Endothelial cell of umbilical vein (primary cell): ENCODE results near the gene NFATC2. TPM values are rescaled to one million over a fixed set of nuclear protein-coding genes. Genes with fewer than 3 reads are reported as not detected.

Experiments used
- BruUV-seq: library from RNA; stranded (reverse); fragments of 400-500 nt; replicated peaks from 2 replicates; lab custom pipeline; 2021; lab: Mats Ljungman, UMichigan
- CTCF ChIA-PET: fragments of 300-600, 350-600 bp; sonication (Branson Sonifier 250); formaldehyde crosslinking; loops from one replicate; lab custom pipeline; 2021; ENCODE audit warnings: antibody characterized with exemption, inconsistent platforms; lab: Charles Lee
- POLR2A ChIA-PET: fragments of 300-600, 350-600 bp; sonication (Branson Sonifier 250); formaldehyde crosslinking; loops from one replicate; lab custom pipeline; 2021; ENCODE audit warnings: antibody characterized with exemption, inconsistent platforms; lab: Charles Lee
- DNase-seq: peaks from one replicate; pipeline ENCODE4 v3.0.0-alpha.2; 2011; ENCODE audit warnings: low read depth, low spot score
- FAIRE-seq: peaks from 2 replicates; lab custom pipeline; 2011; peaks lifted over from hg19 to GRCh38; lab: Jason Lieb, UNC
- H2AFZ ChIP-seq: 2 replicates; pipeline ENCODE4 v1.6.0; 2012; ENCODE audit warnings: low read depth, low read length, control low read depth, inconsistent platforms
- H3K27ac ChIP-seq: 2 replicates; pipeline ENCODE4 v1.5.1; 2011; ENCODE audit warnings: low read depth, mild to moderate bottlenecking, control low read depth, low read length, moderate library complexity; ENCODE audit not compliant: insufficient read depth
- H3K27me3 ChIP-seq, 2 experiments: 2 replicates each; pipeline versions ENCODE4 v1.6.0 to v1.6.1; 2011; ENCODE audit warnings: low read length in 2 of 2, mixed read lengths in 1 of 2; ENCODE audit not compliant: control insufficient read depth in 2 of 2, insufficient read depth in 2 of 2
- H3K36me3 ChIP-seq, 2 experiments: 2 replicates in 1 of 2; 3 replicates in 1 of 2; pipeline ENCODE4 v1.5.1; 2011; ENCODE audit warnings: low read length in 2 of 2, mild to moderate bottlenecking in 1 of 2, moderate library complexity in 1 of 2; ENCODE audit not compliant: control insufficient read depth in 2 of 2, insufficient read depth in 2 of 2; ENCODE audit errors: extremely low read depth in 1 of 2
- H3K4me1 ChIP-seq: 3 replicates; pipeline ENCODE4 v1.5.1; 2011; ENCODE audit warnings: mild to moderate bottlenecking, low read length; ENCODE audit not compliant: control insufficient read depth, insufficient read depth; ENCODE audit errors: extremely low read depth
- H3K4me2 ChIP-seq: 2 replicates; pipeline ENCODE4 v1.6.1; 2011; ENCODE audit warnings: low read length, control low read depth, mixed read lengths; ENCODE audit not compliant: insufficient read depth
- H3K4me3 ChIP-seq, 3 experiments: fragments of 200-600 bp in 1 of 3; sonication (generic), shearing (Covaris generic) in 1 of 3; replicated peaks in 1 of 3; 2 replicates each; pipeline ENCODE4 v1.5.1; 2011 to 2016; ENCODE audit warnings: control low read depth in 3 of 3, low read length in 3 of 3, mild to moderate bottlenecking in 2 of 3, inconsistent platforms in 1 of 3, low read depth in 1 of 3, moderate library complexity in 1 of 3; ENCODE audit not compliant: insufficient read depth in 1 of 3
- H3K79me2 ChIP-seq: 2 replicates; pipeline ENCODE4 v1.6.0; 2012; ENCODE audit warnings: low read length, inconsistent platforms; ENCODE audit not compliant: control insufficient read depth, insufficient read depth
- H3K9ac ChIP-seq: replicated peaks from 2 replicates; pipeline ENCODE3; 2011; ENCODE audit warnings: low read length, control low read depth; ENCODE audit not compliant: insufficient read depth; ENCODE audit errors: extremely low read depth
- H3K9me1 ChIP-seq: replicated peaks from 3 replicates; pipeline ENCODE4 v1.6.0; 2011; ENCODE audit warnings: mild to moderate bottlenecking, low read length; ENCODE audit not compliant: control insufficient read depth, insufficient read depth; ENCODE audit errors: extremely low read depth
- H3K9me3 ChIP-seq: replicated peaks from 2 replicates; pipeline ENCODE4 v1.5.1; 2012; ENCODE audit warnings: low read length, inconsistent platforms; ENCODE audit not compliant: control insufficient read depth, insufficient read depth
- H4K20me1 ChIP-seq: replicated peaks from 2 replicates; pipeline ENCODE3; 2011; ENCODE audit warnings: mild to moderate bottlenecking, low read length; ENCODE audit not compliant: control insufficient read depth, insufficient read depth; ENCODE audit errors: extremely low read depth
- CTCF ChIP-seq, 2 donors: IDR thresholded peaks; 1 replicate in 1 of 2; 2 replicates in 1 of 2; pipeline ENCODE4 v1.5.1; 2011; ENCODE audit warnings: low read length in 2 of 2, mild to moderate bottlenecking in 2 of 2, moderate library complexity in 2 of 2, control low read depth in 1 of 2, inconsistent platforms in 1 of 2, low read depth in 1 of 2; ENCODE audit not compliant: insufficient read depth in 1 of 2; ENCODE audit errors: extremely low read depth in 1 of 2
- EZH2 ChIP-seq: IDR thresholded peaks from 2 replicates; pipeline ENCODE4 v1.6.1; 2012; ENCODE audit warnings: borderline replicate concordance, low read depth, mild to moderate bottlenecking, moderate library complexity, low read length, inconsistent platforms; ENCODE audit not compliant: severe bottlenecking
- FOS ChIP-seq: IDR thresholded peaks from 2 replicates; pipeline ENCODE4 v1.6.1; 2011; ENCODE audit warnings: mild to moderate bottlenecking, low read length, moderate library complexity, borderline replicate concordance; ENCODE audit not compliant: insufficient read depth
- GATA2 ChIP-seq: IDR thresholded peaks from 2 replicates; pipeline ENCODE4 v1.7.0; 2011; ENCODE audit warnings: low read depth, mild to moderate bottlenecking, moderate library complexity, mixed read lengths, low read length; ENCODE audit not compliant: insufficient read length, insufficient read depth
- JUN ChIP-seq: IDR thresholded peaks from 2 replicates; pipeline ENCODE4 v1.6.1; 2011; ENCODE audit warnings: borderline replicate concordance, low read depth; ENCODE audit not compliant: insufficient read length, insufficient read depth
- MAX ChIP-seq: IDR thresholded peaks from 2 replicates; pipeline ENCODE4 v1.6.1; 2011; ENCODE audit not compliant: insufficient read depth, insufficient read length
- MYC ChIP-seq: IDR thresholded peaks from one replicate; pipeline ENCODE4 v1.6.1; 2011; ENCODE audit warnings: mild to moderate bottlenecking, low read depth, low read length
- POLR2AphosphoS5 ChIP-seq: IDR thresholded peaks from 2 replicates; pipeline ENCODE4 v1.6.1; 2012; ENCODE audit warnings: low read depth, mild to moderate bottlenecking, control low read depth, low read length, moderate library complexity; ENCODE audit not compliant: insufficient read depth
- dilution Hi-C: fragments of 300-500 bp; cut with MboI; formaldehyde crosslinking; loops from one replicate; pipeline ENCODE4 v1.15.0; 2019; ENCODE audit warnings: low sequenced_read_pairs; ENCODE audit not compliant: extremely low pct_ligation_motif_present
- intact Hi-C: fragments of 100-400 bp; cut with micrococcal nuclease; formaldehyde crosslinking; loops from one replicate; pipeline ENCODE4 v1.10.0; 2022
- polyA plus RNA-seq, 4 experiments: library from polyadenylated mRNA; depleted of rRNA in 3 of 4; stranded (reverse) in 3 of 4; unstranded in 1 of 4; fragments of >200 nt; gene quantifications; 2 replicates each; pipeline versions ENCODE4 v1.2.1 to v1.2.3, GENCODE V29; 2011 to 2012; ENCODE audit warnings: missing spikeins in 1 of 4
- total RNA-seq: library from RNA; stranded (reverse); gene quantifications from 2 replicates; pipeline ENCODE4 v1.2.3, GENCODE V29; 2021

Gene NFATC2
- total and polyA plus RNA-seq, 2 donors (not counting 3 experiments of a cell fraction or from before 2014, with no cell fraction given): 3.1 to 13.0 TPM

GRCh38 chr20:51416532-51417249 is 125.8 kb downstream of the NFATC2 start:
- dilution Hi-C loops (loop anchor here (25.0 kb wide), 1 partner anchor 171 kb away; no protein-coding TSS in a partner anchor), intact Hi-C loops (no loop called here)
- BruUV-seq: no TSS peak
- H2AFZ ChIP-seq: no peak overlapping the region
- no peak overlapping the region for H3K4me3 ChIP-seq
- no peak overlapping the region for H3K4me2 ChIP-seq
- no peak for DNase-seq
- H3K79me2 ChIP-seq: no peaks in the 10 kb centered on the region
- H3K27me3 ChIP-seq: no peaks in the 10 kb centered on the region
- TF ChIP-seq EZH2 (no peak), MYC (no peak), GATA2 (no peak), MAX (no peak), POLR2AphosphoS5 (no peak), JUN (no peak), FOS (no peak), CTCF (IDR thresholded peaks at IDR 0.05; ENCODE audit: extremely low read depth in 1 of 2, insufficient read depth in 1 of 2, low read depth in 1 of 2, low read length in 2 of 2) (no peak)
- FAIRE-seq: no peak
- no peaks in the 10 kb centered on the region for H4K20me1 ChIP-seq
- no peak overlapping the region for H3K9ac ChIP-seq
- H3K9me1 ChIP-seq: no peaks in the 10 kb centered on the region
- POLR2A ChIA-PET: no interaction called here
- peaks cover 27% of the 10 kb centered on the region for H3K4me1 ChIP-seq
- H3K27ac ChIP-seq: no peak overlapping the region
- H3K36me3 ChIP-seq: no peaks in the 10 kb centered on the region
- no peaks in the 10 kb centered on the region for H3K9me3 ChIP-seq
- CTCF ChIA-PET: interaction anchor here (1.1 to 1.3 kb wide), 2 partner anchors 31 to 178 kb away, joined by 3 to 4 read pairs; no protein-coding TSS in a partner anchor
